Transverse colon (tissue), 4 donors: ENCODE measurements around the gene ADAM11.

Experiments
- EP300 ChIP-seq: sonication (generic); formaldehyde crosslinking; IDR thresholded peaks from one replicate; pipeline ENCODE4 v1.6.1; 2017; ENCODE audit warnings: antibody characterized with exemption, low read depth
- POLR2A ChIP-seq: fragments of 450-650 bp; IDR thresholded peaks from one replicate; pipeline ENCODE4 v1.6.1; 2016; ENCODE audit warnings: antibody characterized with exemption, mild to moderate bottlenecking, moderate library complexity
- POLR2AphosphoS5 ChIP-seq, 3 donors: sonication (generic); formaldehyde crosslinking; IDR thresholded peaks; one replicate each; pipeline ENCODE4 v1.6.1; 2016; ENCODE audit warnings: antibody characterized with exemption in 3 of 3
- TF ChIP-seq, protein P1 (sequence below), 5 experiments: fragments of 200-600 bp in 3 of 5; fragments of 450-650 bp in 2 of 5; sonication (generic) in 3 of 5; IDR thresholded peaks; 1 replicate in 2 of 5; 2 replicates in 3 of 5; pipeline ENCODE4 v1.5.1; 2016 to 2017; ENCODE audit warnings: antibody characterized with exemption in 5 of 5, inconsistent platforms in 3 of 5, mild to moderate bottlenecking in 2 of 5, moderate library complexity in 1 of 5

DNA sequence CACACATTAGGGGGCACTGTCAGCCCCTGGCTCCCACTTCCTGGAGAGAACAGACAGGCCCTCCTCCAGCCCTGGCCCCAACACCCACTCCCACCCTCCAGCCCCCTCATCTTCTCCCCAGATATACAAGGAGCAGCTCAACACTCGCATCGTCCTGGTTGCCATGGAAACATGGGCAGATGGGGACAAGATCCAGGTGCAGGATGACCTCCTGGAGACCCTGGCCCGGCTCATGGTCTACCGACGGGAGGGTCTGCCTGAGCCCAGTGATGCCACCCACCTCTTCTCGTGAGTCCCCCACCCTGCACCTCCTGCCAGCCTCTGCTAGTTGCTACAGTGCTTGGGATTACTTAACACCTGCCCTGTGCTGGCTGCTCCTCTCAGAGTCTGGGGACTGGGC lies 14.4 kb downstream of the ADAM11 start:
- TF ChIP-seq, protein P1, sequence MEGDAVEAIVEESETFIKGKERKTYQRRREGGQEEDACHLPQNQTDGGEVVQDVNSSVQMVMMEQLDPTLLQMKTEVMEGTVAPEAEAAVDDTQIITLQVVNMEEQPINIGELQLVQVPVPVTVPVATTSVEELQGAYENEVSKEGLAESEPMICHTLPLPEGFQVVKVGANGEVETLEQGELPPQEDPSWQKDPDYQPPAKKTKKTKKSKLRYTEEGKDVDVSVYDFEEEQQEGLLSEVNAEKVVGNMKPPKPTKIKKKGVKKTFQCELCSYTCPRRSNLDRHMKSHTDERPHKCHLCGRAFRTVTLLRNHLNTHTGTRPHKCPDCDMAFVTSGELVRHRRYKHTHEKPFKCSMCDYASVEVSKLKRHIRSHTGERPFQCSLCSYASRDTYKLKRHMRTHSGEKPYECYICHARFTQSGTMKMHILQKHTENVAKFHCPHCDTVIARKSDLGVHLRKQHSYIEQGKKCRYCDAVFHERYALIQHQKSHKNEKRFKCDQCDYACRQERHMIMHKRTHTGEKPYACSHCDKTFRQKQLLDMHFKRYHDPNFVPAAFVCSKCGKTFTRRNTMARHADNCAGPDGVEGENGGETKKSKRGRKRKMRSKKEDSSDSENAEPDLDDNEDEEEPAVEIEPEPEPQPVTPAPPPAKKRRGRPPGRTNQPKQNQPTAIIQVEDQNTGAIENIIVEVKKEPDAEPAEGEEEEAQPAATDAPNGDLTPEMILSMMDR (IDR thresholded peaks at IDR 0.05): no peak
- TF ChIP-seq POLR2A: no peak
- TF ChIP-seq POLR2AphosphoS5 (IDR thresholded peaks at IDR 0.05): no peak
- TF ChIP-seq EP300: no peak
